HG03342 (cell line): Measurements from ENCODE around the gene TAF1B.

Experiments used
- ATAC-seq: cut with Tn5 transposase; IDR thresholded peaks from one replicate; pipeline ENCODE4 v1.9.1; 2021; ENCODE audit warnings: mild to moderate bottlenecking, moderate library complexity; ENCODE audit not compliant: unreplicated experiment

The TAF1B gene

DNA sequence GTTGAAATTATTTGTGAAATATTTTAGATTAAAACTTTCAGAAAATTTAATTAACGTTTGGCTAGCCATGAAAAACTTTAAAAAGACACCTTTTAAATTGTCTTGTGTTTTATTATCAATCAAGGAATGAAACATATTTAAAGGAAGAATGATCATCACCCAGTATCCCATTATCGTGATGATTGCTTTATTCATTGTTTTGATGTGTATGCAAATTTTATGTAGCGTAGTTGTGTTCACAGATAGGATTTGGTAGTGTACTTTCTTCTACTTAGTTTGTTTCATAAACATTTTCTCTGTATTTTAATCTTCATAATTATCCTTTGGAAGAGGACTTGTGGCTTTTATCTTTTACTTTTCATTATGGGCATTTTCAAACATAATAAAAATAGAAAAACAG, 116.0 kb downstream of the TAF1B start:
- no peak for ATAC-seq

DNA sequence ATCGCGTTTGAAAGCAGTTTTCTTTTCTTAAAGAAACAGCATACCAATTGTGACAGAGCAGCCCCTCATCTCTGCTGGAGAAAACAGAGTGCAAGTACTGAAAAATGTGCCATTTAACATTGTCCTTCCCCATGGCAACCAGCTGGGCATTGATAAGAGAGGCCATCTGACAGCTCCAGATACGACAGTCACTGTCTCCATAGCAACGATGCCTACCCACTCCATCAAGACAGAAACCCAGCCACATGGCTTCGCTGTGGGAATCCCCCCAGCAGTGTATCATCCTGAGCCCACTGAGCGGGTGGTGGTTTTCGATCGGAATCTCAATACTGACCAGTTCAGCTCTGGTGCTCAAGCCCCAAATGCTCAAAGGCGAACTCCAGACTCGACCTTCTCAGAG, 117.7 kb downstream of the TAF1B start:
- no peak for ATAC-seq

- ATAC-seq: no peak
These were observed 121.2 kb downstream of the TAF1B start for GRCh38 chr2:9964334-9964980.

DNA sequence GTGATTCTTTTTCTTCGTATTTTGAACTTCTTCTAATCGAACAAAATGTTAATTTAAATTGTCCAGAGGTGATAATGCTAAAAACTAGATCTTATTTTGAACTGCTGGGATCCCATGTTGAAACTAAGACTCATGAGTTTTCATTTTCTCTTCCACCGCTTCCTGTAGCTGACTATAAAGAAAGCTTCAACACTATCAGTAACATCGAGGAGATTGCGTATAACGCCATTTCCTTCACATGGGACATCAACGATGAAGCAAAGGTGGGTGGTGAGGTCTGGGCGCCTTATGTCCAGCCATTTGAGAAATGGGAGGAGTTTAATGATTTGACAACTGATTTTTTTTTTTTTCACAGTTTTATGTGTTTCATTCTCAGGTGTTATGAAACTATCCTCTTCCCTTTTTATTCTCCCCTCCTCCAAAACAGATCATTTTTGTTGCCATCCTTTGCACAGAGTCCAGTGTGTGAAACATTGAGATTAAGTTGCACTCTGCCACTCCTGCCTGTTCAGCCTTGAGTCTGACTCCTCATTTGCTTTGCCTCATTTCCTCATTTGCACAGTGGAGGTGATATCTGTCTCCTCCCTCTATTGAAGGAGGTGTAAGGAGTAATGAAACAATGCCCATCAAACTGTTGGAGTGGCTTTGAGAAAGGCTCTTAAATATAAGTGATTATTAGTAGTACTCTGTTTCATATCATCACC, 122.0 kb downstream of the TAF1B start:
- ATAC-seq: no peak

GRCh38 chr2:9966491-9967022, 123.3 kb downstream of the TAF1B start:
- ATAC-seq: no peak

DNA sequence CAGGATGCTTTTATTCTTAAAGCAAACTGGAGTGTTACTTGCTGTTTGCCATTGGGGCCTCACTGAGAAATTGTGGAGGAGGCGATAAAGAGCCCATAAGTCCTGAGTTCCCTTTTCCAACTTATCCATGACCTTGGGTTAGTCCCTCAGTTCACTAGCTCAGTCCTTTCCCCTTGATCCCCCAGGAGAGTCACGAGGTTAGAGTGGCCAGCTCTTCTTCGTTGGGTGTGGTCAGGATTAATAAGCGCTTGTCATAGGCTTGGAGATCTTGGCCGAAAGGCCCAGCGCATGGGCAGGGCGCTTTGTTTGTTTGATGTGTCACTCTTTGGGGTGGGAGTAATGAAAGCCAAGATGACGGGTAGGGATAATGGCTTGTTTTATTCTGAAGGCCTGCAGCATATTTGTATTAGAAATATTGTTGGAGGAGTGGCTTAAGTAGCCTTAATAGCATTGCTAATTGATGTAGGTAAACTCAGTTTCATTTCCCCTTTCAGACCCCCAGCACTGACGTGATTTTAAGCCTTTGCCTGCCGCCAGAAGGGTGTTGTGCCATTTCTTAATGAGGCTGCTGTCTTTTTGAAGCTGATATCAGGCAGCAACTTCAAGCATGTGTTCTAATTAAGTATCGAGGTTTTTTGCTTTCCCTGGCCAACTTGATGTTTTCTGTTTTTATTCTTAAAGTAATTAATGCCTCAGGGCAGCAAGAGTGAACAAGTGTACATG, 123.9 kb downstream of the TAF1B start:
- peak; percentile 55 for ATAC-seq

DNA sequence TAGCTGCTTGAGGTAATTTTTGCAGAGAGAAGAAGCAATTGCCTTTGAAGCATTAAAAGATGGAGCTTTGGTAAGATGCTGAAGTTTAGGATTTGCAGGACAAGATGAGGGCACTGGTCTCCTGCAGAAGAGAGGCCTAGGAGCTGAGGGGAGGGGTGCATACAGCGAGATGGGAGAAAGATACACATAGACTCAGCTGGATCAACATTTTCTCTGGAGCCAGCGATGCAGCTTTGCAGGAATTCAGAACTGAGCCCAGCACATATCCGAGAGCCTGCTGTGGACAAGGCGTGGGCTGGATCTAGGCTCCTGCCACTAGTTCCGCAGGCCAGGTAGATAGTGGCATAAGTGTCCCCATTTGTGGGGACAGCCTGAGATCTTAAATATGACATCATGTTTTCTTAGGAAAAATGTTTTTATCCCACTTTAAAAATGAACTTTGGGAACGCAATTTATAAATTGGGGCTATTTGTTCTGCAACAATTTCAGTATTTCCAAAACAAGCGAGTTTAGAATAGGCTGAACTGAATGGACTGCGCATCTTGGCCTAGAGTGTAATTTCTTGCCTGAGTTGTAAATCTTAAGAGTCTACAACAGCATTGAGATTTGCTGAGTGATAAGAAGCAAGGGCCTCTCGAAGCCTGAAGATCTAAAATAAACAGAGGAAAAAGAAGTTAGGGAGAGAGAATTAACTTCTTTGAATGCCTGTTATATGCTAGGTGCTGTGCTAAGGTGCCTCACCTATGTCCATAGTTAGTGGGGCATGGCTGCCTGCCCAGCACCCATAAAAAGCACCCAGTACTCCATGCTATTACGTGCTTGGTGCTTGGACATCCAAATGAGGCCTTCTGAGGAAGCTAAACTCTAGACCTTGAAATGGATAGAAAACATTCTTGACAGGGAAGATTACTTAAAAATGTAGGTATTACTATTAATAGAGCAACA, 125.6 kb downstream of the TAF1B start:
- ATAC-seq: no peak

DNA sequence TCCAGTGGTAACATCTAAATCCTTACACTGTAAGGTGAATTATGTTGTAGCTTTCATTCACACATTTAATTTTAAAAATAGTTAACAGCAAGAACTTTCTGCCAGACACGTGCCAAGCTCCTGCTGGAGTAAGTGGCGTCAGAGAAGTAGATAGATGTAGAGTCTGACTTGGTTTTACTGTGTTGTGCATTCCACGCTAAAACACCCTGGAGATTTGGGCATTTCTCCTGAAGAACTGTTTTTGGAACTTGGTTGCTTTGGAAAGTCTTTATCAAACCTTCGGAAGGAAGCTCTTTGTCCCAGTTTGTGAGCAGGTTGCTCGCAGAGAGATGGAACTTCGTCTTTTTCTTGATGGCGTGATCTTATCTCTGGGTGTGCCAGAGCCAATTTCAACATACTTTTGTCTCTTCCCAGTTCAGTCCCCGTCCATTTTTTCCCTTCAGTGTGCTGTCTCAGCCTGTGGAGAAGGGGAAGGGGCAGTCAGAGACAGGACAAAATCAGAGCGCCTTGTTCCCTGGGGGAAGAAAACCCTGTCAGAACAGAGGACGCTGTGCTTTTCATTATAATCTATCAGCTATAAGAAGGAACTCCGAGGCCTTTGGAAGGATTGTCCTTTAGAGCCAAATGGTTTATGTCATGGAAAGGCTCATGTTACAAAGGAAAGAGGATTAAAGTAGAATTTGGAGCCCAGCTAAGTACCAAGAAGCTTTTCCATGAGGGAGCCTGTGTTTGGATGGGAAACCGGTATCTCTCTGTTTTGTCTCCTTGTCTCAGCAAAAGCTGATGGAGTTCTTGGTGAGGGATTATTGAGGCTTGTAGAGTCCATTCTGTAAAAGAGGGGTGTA, 127.1 kb downstream of the TAF1B start:
- ATAC-seq: no peak

GRCh38 chr2:9971105-9971818, 128.0 kb downstream of the TAF1B start:
- no peak for ATAC-seq

- no peak for ATAC-seq
These were observed 128.6 kb downstream of the TAF1B start for GRCh38 chr2:9971890-9972289.

DNA sequence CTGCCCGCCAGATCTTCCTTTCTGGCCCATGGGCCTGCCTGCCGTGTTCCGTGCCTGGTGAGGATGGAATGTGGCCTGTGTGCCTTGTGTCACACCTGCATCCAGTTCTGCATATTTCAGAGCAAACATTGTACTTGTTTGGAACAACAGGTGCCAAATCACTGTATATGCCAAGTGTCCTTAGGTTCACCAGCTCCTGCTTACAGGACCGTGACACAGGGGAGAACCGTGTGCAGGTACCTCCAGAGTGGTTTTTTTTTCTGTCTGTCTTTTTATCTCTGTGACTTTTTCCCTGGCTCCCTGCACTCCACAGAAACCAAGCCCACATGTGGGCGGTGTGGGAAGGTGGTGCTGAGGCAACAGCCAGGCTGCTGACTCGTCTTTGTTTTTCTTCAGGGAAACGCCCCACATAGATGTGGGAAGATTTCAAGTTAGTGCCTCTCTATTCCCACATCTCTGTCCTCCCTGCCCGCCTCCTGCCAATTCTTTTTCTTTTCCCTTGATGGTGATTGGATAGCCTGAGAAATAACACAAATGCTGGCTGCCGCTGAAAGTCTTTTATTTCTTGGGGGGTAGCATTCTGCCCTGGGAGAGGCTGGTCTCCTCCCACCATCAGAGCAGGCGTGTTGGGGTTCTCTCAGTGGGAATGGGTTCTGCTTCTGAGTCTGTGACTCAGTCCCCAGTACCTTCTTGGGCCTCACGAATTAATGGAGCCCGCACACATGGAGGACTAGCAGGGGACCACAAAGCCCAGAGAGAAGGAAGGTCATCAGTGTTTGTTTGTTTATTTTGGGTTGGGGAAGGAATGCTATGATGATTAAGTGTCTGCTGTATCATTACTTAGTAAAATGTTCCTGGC, 129.6 kb downstream of the TAF1B start:
- ATAC-seq: no peak

- no peak for ATAC-seq
These were observed 130.4 kb downstream of the TAF1B start for GRCh38 chr2:9973690-9974089.

- ATAC-seq: no peak
These were observed 131.1 kb downstream of the TAF1B start for GRCh38 chr2:9974343-9974742.

DNA sequence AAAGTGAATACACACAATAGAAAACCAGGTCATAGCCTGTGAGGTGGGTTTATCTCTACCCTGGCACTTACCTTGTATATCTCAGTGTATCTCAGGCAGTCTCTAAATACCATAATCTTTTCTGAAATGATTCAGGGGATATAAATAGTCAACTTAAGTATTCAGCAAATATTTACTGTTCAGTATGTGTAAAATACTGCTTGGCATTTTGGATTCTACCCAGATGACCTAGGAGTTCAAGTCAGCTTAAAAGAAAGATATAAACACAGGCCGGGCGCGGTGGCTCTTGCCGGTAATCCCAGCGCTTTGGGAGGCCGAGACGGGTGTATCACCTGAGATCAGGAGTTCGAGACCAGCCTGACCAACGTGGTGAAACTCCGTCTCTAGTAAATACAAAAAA, 132.1 kb downstream of the TAF1B start:
- ATAC-seq: no peak

DNA sequence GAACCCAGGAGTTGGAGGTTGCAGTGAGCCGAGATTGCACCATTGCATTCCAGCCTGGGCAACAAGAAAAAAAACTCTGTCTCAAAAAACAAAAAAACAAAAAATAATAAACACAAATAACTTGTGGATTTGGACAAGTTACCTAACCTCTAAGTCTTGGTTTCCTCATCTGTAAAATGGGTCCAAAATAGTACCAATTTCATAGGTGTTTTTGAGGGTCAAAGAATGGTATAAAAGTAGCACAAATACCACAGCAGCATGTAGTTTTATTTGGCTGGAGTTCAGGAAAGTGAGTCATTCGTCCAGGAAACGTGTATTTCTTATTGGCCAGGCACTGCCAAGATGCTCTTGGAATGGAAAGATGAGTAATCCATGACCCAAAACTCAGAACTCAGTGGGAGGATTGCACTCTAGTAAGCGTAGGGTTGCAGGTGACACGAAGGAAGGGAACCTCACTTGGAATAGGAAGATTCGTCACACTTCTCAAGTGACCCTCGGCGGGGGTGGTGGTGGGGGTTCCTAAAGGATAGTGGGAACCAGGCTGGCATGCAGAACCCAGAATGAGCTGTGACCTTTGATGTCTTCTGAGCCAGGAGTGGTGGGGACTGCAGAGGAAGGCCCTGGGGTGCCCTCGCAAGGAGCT, 132.7 kb downstream of the TAF1B start:
- no peak for ATAC-seq

DNA sequence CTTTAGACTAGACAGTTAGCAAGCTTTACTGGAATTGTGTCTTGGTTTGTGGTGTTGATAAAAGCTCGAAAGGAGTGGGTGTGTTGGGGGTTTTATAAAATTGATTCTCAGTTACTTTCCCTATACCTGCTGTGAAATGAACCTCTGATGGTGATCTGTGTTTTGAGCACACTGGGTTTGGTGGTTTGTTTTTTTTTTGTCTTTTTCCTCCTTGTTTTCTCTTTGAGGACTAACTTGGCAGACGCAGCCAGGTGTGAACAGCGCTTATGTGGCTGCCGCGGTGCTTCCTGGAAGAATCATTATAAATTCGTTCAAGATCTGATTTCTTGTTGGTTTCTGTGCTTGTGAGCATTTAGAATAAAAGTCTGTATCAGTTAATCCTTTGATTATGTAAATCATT, 136.7 kb downstream of the TAF1B start:
- ATAC-seq: no peak

- no peak for ATAC-seq
These were observed 137.2 kb downstream of the TAF1B start for GRCh38 chr2:9980520-9980919.

DNA sequence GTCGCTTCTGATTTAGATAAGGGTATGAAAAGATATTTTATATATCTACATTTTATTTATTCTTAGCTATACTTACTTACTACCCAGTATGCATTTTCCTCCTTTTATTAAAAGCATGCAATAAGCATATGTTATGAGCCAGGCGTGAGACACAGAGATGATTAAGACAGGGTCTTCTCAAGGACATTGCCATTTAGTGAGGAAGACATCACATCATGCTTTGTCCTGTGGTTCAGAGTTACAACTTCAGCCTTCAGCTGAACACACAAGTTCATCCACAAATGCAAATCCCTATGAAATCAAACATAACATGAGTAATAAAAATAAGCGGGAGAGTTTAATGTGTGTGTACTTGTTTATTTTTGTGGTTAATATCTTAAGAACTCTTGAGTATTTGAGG, 138.4 kb downstream of the TAF1B start:
- no peak for ATAC-seq
